ENCODE data around the gene GTPBP10.
"Not testable (repeated sequence)": the region's sequence is repeated elsewhere in the genome, so short reads cannot be mapped to it uniquely, and the experiment has no call there.

DNA sequence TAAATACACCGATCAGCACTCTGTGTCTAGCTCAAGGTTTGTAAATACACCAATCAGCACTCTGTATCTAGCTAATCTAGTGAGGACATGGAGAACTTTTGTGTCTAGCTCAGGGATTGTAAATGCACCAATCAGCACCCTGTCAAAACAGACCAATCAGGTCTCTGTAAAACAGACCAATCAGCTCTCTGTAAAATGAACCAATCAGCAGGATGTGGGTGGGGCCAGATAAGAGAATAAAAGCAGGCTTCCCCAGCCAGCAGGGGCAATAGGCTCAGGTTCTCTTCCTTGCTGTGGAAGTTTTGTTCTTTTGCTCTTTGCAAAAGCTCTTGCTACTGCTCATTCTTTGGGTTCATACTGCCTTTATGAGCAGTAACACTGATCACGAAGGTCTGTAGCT, 11.6 kb upstream of the GTPBP10 start:
- TF ChIP-seq, protein P1, sequence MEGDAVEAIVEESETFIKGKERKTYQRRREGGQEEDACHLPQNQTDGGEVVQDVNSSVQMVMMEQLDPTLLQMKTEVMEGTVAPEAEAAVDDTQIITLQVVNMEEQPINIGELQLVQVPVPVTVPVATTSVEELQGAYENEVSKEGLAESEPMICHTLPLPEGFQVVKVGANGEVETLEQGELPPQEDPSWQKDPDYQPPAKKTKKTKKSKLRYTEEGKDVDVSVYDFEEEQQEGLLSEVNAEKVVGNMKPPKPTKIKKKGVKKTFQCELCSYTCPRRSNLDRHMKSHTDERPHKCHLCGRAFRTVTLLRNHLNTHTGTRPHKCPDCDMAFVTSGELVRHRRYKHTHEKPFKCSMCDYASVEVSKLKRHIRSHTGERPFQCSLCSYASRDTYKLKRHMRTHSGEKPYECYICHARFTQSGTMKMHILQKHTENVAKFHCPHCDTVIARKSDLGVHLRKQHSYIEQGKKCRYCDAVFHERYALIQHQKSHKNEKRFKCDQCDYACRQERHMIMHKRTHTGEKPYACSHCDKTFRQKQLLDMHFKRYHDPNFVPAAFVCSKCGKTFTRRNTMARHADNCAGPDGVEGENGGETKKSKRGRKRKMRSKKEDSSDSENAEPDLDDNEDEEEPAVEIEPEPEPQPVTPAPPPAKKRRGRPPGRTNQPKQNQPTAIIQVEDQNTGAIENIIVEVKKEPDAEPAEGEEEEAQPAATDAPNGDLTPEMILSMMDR (IDR thresholded peaks at IDR 0.05): not testable (repeated sequence)
- TF ChIP-seq POLR2A (IDR thresholded peaks at IDR 0.05): not testable (repeated sequence)
